IMR-90 (cell line): Measurements from ENCODE around the gene FNDC4. TPM values are rescaled to one million over a fixed set of nuclear protein-coding genes. Genes with fewer than 3 reads are reported as not detected.
A peak's percentile ranks its signal among the peaks of the same experiment; 100 is the strongest.

Experiments
- ATAC-seq: fragments of 200-7000 bp; cut with Tn5 transposase; 2 replicates; pipeline ENCODE4 v1.9.1; 2020; ENCODE audit warnings: low read depth, mild to moderate bottlenecking, moderate library complexity
- Bru-seq: library from RNA; stranded (reverse); fragments of 400-500 nt; gene quantifications from one replicate; lab custom pipeline; 2021; lab: Mats Ljungman, UMichigan
- BruChase-seq, 2 experiments: library from RNA; stranded (reverse); fragments of 400-500 nt; gene quantifications; one replicate each; lab custom pipeline; 2021; lab: Mats Ljungman, UMichigan
- BruUV-seq: library from RNA; stranded (reverse); fragments of 400-500 nt; replicated peaks from 2 replicates; lab custom pipeline; 2021; lab: Mats Ljungman, UMichigan
- CTCF ChIA-PET: fragments of 300-600 bp; formaldehyde crosslinking; extraction: SDS; loops from one replicate; lab custom pipeline; 2021; ENCODE audit warnings: antibody characterized with exemption; lab: Yijun Ruan, JAX
- POLR2A ChIA-PET: fragments of 300-600 bp; sonication (Branson Sonifier 250); formaldehyde crosslinking; loops from one replicate; lab custom pipeline; 2022; ENCODE audit warnings: antibody characterized with exemption; ENCODE audit not compliant: unreplicated experiment; lab: Charles Lee
- DNase-seq: peaks from one replicate; pipeline ENCODE4 v3.0.0; 2013
- H2AFZ ChIP-seq: replicated peaks from 2 replicates; pipeline ENCODE3; 2013; ENCODE audit warnings: low read length, mild to moderate bottlenecking; ENCODE audit not compliant: poor library complexity
- H2AK5ac ChIP-seq: 2 replicates; pipeline ENCODE4 v1.6.1; 2013; ENCODE audit warnings: low read depth, low read length, inconsistent platforms
- H2AK9ac ChIP-seq: replicated peaks from 2 replicates; pipeline ENCODE3; 2013; ENCODE audit warnings: mild to moderate bottlenecking, low read depth, low read length, moderate library complexity; ENCODE audit not compliant: poor library complexity
- H2BK120ac ChIP-seq: 2 replicates; pipeline ENCODE4 v1.6.1; 2013; ENCODE audit warnings: low read depth, low read length, inconsistent platforms
- H2BK15ac ChIP-seq: 3 replicates; pipeline ENCODE4 v1.6.1; 2013; ENCODE audit warnings: low read depth, low read length, inconsistent platforms
- H2BK20ac ChIP-seq: 2 replicates; pipeline ENCODE4 v1.6.1; 2013; ENCODE audit warnings: low read depth, mild to moderate bottlenecking, inconsistent platforms, low read length, moderate library complexity
- H2BK5ac ChIP-seq: 2 replicates; pipeline ENCODE4 v1.6.1; 2013; ENCODE audit warnings: mild to moderate bottlenecking, low read depth, low read length, inconsistent platforms; ENCODE audit not compliant: poor library complexity, severe bottlenecking
- H3K14ac ChIP-seq: replicated peaks from 2 replicates; pipeline ENCODE4 v1.6.1; 2013; ENCODE audit warnings: low read depth, low read length, inconsistent platforms
- H3K18ac ChIP-seq: 2 replicates; pipeline ENCODE4 v1.6.1; 2013; ENCODE audit warnings: low read depth, low read length, control low read depth
- H3K23ac ChIP-seq: 2 replicates; pipeline ENCODE4 v1.6.1; 2013; ENCODE audit warnings: low read depth, low read length, inconsistent platforms
- H3K27ac ChIP-seq: 2 replicates; pipeline ENCODE4 v1.5.1; 2013; ENCODE audit warnings: mild to moderate bottlenecking, control low read depth, low read length; ENCODE audit not compliant: insufficient read depth
- H3K27me3 ChIP-seq: 2 replicates; pipeline ENCODE4 v1.6.1; 2013; ENCODE audit warnings: low read length; ENCODE audit not compliant: control insufficient read depth, insufficient read depth
- H3K36me3 ChIP-seq: 2 replicates; pipeline ENCODE4 v1.6.1; 2013; ENCODE audit warnings: low read length, mixed read lengths; ENCODE audit not compliant: control insufficient read depth, insufficient read depth
- H3K4ac ChIP-seq: 2 replicates; pipeline ENCODE4 v1.6.1; 2013; ENCODE audit warnings: low read depth, low read length, inconsistent platforms
- H3K4me1 ChIP-seq: 2 replicates; pipeline ENCODE4 v1.6.1; 2013; ENCODE audit warnings: low read length, mixed read lengths; ENCODE audit not compliant: control insufficient read depth, insufficient read depth
- H3K4me2 ChIP-seq: 2 replicates; pipeline ENCODE4 v1.6.1; 2013; ENCODE audit warnings: low read depth, mild to moderate bottlenecking, control low read depth, low read length, moderate library complexity
- H3K4me3 ChIP-seq: 2 replicates; pipeline ENCODE4 v1.5.1; 2013; ENCODE audit warnings: low read depth, mild to moderate bottlenecking, control low read depth, low read length, moderate library complexity; ENCODE audit not compliant: insufficient read depth
- H3K56ac ChIP-seq: 2 replicates; pipeline ENCODE4 v1.6.1; 2013; ENCODE audit warnings: low read length, inconsistent platforms; ENCODE audit not compliant: insufficient read depth; ENCODE audit errors: extremely low read depth
- H3K79me1 ChIP-seq, 2 experiments: 2 replicates each; pipeline ENCODE4 v1.6.1; 2013; ENCODE audit warnings: low read length in 2 of 2, inconsistent platforms in 1 of 2, low read depth in 1 of 2
- H3K9ac ChIP-seq: 2 replicates; pipeline ENCODE4 v1.6.1; 2013; ENCODE audit warnings: low read depth, low read length, control low read depth
- H3K9me1 ChIP-seq: 2 replicates; pipeline ENCODE4 v1.6.1; 2013; ENCODE audit warnings: low read length, inconsistent platforms; ENCODE audit not compliant: insufficient read depth
- H3K9me3 ChIP-seq: 2 replicates; pipeline ENCODE4 v1.6.1; 2013; ENCODE audit warnings: low read length; ENCODE audit not compliant: control insufficient read depth, insufficient read depth
- H4K20me1 ChIP-seq: 2 replicates; pipeline ENCODE4 v1.6.1; 2013; ENCODE audit warnings: low read length, inconsistent platforms; ENCODE audit not compliant: insufficient read depth
- H4K5ac ChIP-seq: 2 replicates; pipeline ENCODE4 v1.6.1; 2013; ENCODE audit warnings: mild to moderate bottlenecking, low read depth, low read length, control low read depth
- H4K8ac ChIP-seq, 2 experiments: 2 replicates each; pipeline ENCODE4 v1.6.1; 2013; ENCODE audit warnings: low read depth in 2 of 2, low read length in 2 of 2, control low read depth in 1 of 2, inconsistent platforms in 1 of 2
- H4K91ac ChIP-seq: 2 replicates; pipeline ENCODE4 v1.6.1; 2013; ENCODE audit warnings: low read depth, low read length, inconsistent platforms; ENCODE audit not compliant: insufficient read depth
- BHLHE40 ChIP-seq: fragments of 150-350 bp; IDR thresholded peaks from 2 replicates; pipeline ENCODE4 v1.6.1; 2016; ENCODE audit warnings: mild to moderate bottlenecking, low read depth, low read length
- CEBPB ChIP-seq: IDR thresholded peaks from 2 replicates; pipeline ENCODE4 v1.6.1; 2012; ENCODE audit warnings: low read depth, low read length, improper control_type of control experiment
- FOS ChIP-seq: fragments of 150-350 bp; IDR thresholded peaks from 2 replicates; pipeline ENCODE4 v1.6.1; 2016; ENCODE audit warnings: low read depth, low read length
- MAZ ChIP-seq: IDR thresholded peaks from 2 replicates; pipeline ENCODE4 v1.6.1; 2012; ENCODE audit warnings: low read depth, mild to moderate bottlenecking, low read length, improper control_type of control experiment, moderate library complexity, borderline replicate concordance
- MXI1 ChIP-seq: IDR thresholded peaks from 2 replicates; pipeline ENCODE4 v1.6.1; 2012; ENCODE audit warnings: low read depth, mild to moderate bottlenecking, low read length, moderate library complexity, borderline replicate concordance
- RAD21 ChIP-seq: IDR thresholded peaks from 2 replicates; pipeline ENCODE4 v1.6.1; 2012; ENCODE audit warnings: low read length, improper control_type of control experiment
- RFX5 ChIP-seq: IDR thresholded peaks from 2 replicates; pipeline ENCODE4 v1.8.0; 2012; ENCODE audit warnings: low read depth, mild to moderate bottlenecking, low read length, moderate library complexity
- WGBS, 2 experiments: methylation state at CpG; one replicate each; pipeline versions ENCODE4 v1.1.5 to v1.1.7; 2013; ENCODE audit warnings: missing lambda C conversion rate in 2 of 2; ENCODE audit not compliant: insufficient read length in 1 of 2; ENCODE audit errors: extremely low coverage in 2 of 2; 5-methylcytosine and 5-hydroxymethylcytosine counted together
- dilution Hi-C: fragments of 300-500 bp; cut with HindIII; formaldehyde crosslinking; loops from one replicate; pipeline ENCODE4 v1.14.3; 2018; ENCODE audit warnings: low sequenced_read_pairs; ENCODE audit not compliant: unreplicated experiment
- in situ Hi-C: fragments of 300-500 bp; cut with MboI; formaldehyde crosslinking; loops from 3 replicates; pipeline ENCODE4 v1.14.3; 2019; ENCODE audit warnings: low sequenced_read_pairs, inconsistent platforms, mixed read lengths
- intact Hi-C: fragments of 100-400 bp; cut with micrococcal nuclease; formaldehyde crosslinking; loops from 2 replicates; pipeline ENCODE4 v1.10.0; 2022
- long read RNA-seq: library from polyadenylated mRNA; unstranded; transcript quantifications from one replicate; pipeline ENCODE4 v2.0.0, GENCODE V29; 2021; ENCODE audit not compliant: unreplicated experiment
- polyA plus RNA-seq, 3 experiments: library from polyadenylated mRNA; depleted of rRNA; stranded (reverse); fragments of >200 nt; gene quantifications; 2 replicates each; pipeline ENCODE4 v1.2.3, GENCODE V29; 2012; ENCODE audit warnings: low replicate concordance in 1 of 3
- total RNA-seq: library from RNA; depleted of rRNA; stranded (reverse); fragments of >200 nt; gene quantifications from 2 replicates; pipeline ENCODE4 v1.2.3, GENCODE V29; 2012; rRNA removed

The FNDC4 gene, protein sequence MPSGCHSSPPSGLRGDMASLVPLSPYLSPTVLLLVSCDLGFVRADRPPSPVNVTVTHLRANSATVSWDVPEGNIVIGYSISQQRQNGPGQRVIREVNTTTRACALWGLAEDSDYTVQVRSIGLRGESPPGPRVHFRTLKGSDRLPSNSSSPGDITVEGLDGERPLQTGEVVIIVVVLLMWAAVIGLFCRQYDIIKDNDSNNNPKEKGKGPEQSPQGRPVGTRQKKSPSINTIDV
- total RNA-seq, result 7.3 and 7.5 TPM in 2 replicates
- 11.1 and 12.0 TPM in 2 replicates for polyA plus RNA-seq (2012; rRNA removed)
- polyA plus RNA-seq (2012; cell fraction: cytosol; rRNA removed), result 4.5 and 13.6 TPM in 2 replicates
- polyA plus RNA-seq (2012; cell fraction: nucleus; rRNA removed; ENCODE audit: low replicate concordance), result 12.0 and 17.7 TPM in 2 replicates
- Bru-seq, nascent RNA, result percentile 41 among the genes with signal in this experiment
- BruChase-seq, experiment 1, labeled RNA remaining after a 6-hour chase, result percentile 35 among the genes with signal in this experiment
- BruChase-seq, experiment 2, labeled RNA remaining after a 2-hour chase, result percentile 39 among the genes with signal in this experiment
- long read RNA-seq, transcript FNDC4-201 (7 exons, 1,657 nt), result major isoform, 24 of 36 reads
- long read RNA-seq, partial matches to known transcripts, result 5 of 36 reads
- long read RNA-seq, other reads (novel, unspliced or antisense), result 7 of 36 reads

- H3K27ac ChIP-seq, result peak within 1 kb of the TSS; percentile 32; the same call in 1 of the 2 replicates
- DNase-seq, result no peak
- H2AFZ ChIP-seq, result peak within 1 kb of the TSS; percentile 99
- peak within 1 kb of the TSS; percentile 55 for H2BK5ac ChIP-seq
- peak within 1 kb of the TSS; percentile 52; the same call in 1 of the 2 replicates for H3K56ac ChIP-seq
- TF ChIP-seq BHLHE40 (no peak), MXI1 (no peak), FOS (no peak), RAD21 (no peak), RFX5 (no peak), CEBPB (no peak), MAZ (peak; percentile 16; the same call in 1 of the 2 replicates)
- ChIA-PET POLR2A (interaction anchor here (0.5 kb wide), 1 partner anchor 69 kb away, joined by 5 read pairs; no protein-coding TSS in a partner anchor), CTCF (no interaction called here)
- H2BK120ac ChIP-seq, result peak within 1 kb of the TSS; percentile 85
- peak within 1 kb of the TSS; percentile 87 for H2AK9ac ChIP-seq
- peaks cover 0 to 11% of the 10 kb centered on the region in 2 experiments; a peak in 2 of 4 replicates for H3K79me1 ChIP-seq
- peak within 1 kb of the TSS; percentile 73 to 83 for H4K8ac ChIP-seq
- intact Hi-C loops, result no loop called here
- peak within 1 kb of the TSS; percentile 45; the same call in 1 of the 2 replicates for H4K91ac ChIP-seq
- peak within 1 kb of the TSS; percentile 64 for H3K9ac ChIP-seq
- in situ Hi-C loops, result no loop called here
- H2AK5ac ChIP-seq, result peak within 1 kb of the TSS; percentile 84
- peak; percentile 85 for ATAC-seq
- H2BK15ac ChIP-seq, result peak within 1 kb of the TSS; percentile 97
- peaks cover 18% of the 10 kb centered on the region for H3K9me1 ChIP-seq
- H4K20me1 ChIP-seq, result no peaks in the 10 kb centered on the region
- peak within 1 kb of the TSS; percentile 97 for H3K4me2 ChIP-seq
- peak within 1 kb of the TSS; percentile 97 for H3K23ac ChIP-seq
- no peak within 1 kb of the TSS for H2BK20ac ChIP-seq
- H3K9me3 ChIP-seq, result no peaks in the 10 kb centered on the region
- no TSS peak for BruUV-seq
- H3K4me1 ChIP-seq, result peaks cover 5% of the 10 kb centered on the region
- dilution Hi-C loops, result no loop called here
- H3K4ac ChIP-seq, result peak within 1 kb of the TSS; percentile 83
- peaks cover 2% of the 10 kb centered on the region; the same call in 1 of the 2 replicates for H3K27me3 ChIP-seq
- H3K14ac ChIP-seq, result peak within 1 kb of the TSS; percentile 83
- WGBS, 2 experiments, result 1% methylated on average over 16 of the region's 70 CpGs; no CpG with 5 or more reads in 1 of the 2 experiments
- H3K18ac ChIP-seq, result peak within 1 kb of the TSS; percentile 48
- H3K4me3 ChIP-seq, result peak within 1 kb of the TSS; percentile 94
- H4K5ac ChIP-seq, result peak within 1 kb of the TSS; percentile 27; the same call in 1 of the 2 replicates
- H3K36me3 ChIP-seq, result 0 out of 2 replicates have a peak, but pooled peaks cover 3% of the 10 kb centered on the region
Measured at GRCh38 chr2:27494944-27495554, at the start of gene FNDC4. Gene FNDC4 (minus strand): TSS chr2:27495200. CDS start chr2:27494679, 521 bp downstream.
